ENCODE measurements around the gene EPHX1. TPM values are rescaled to one million over a fixed set of nuclear protein-coding genes. Genes with fewer than 3 reads are reported as not detected.

The EPHX1 gene
- total RNA-seq, 4 donors from 2014 or later = 30.3 to 72.8 (median 53.7) TPM

DNA sequence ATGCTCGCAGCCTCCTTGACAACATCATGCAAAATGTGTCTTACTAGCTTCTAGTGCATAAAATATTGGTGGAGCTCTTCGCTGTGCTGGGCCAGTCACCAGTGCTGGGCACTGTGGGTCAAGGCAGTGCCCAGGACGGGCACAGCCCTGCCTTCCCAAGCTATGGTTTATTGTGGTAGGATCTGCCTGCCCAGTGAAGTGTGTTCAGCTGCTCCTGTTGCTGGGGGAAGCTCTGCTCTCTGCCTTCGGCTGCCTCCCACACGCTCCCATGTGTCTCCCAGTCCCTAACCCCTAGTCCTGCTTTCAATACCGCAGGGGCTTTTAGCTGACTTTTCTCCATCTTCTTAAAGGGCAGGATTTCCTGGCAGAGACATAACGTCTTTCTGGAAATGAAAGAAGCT is 15.7 kb downstream of the EPHX1 start:
- DNase-seq (ENCODE audit: low spot score in 2 of 2) = no peak
- no peaks in the 10 kb centered on the region for H3K9me3 ChIP-seq
- H3K4me1 ChIP-seq = peaks cover 22% of the 10 kb centered on the region
- no peak overlapping the region for H3K27ac ChIP-seq
- no peak overlapping the region for H3K4me3 ChIP-seq
- peaks cover 18% of the 10 kb centered on the region for H3K36me3 ChIP-seq
- TF ChIP-seq POLR2A (IDR thresholded peaks at IDR 0.05) (no peak), POLR2AphosphoS5 (IDR thresholded peaks at IDR 0.05) (no peak), CTCF (IDR thresholded peaks at IDR 0.05) (no peak), EP300 (IDR thresholded peaks at IDR 0.05) (no peak)
- no peaks in the 10 kb centered on the region for H3K27me3 ChIP-seq
- 65% methylated on average over 7 of the region's 7 CpGs for WGBS

- H3K27ac ChIP-seq = no peak overlapping the region
- TF ChIP-seq POLR2A (IDR thresholded peaks at IDR 0.05) (no peak), CTCF (IDR thresholded peaks at IDR 0.05) (no peak), EP300 (IDR thresholded peaks at IDR 0.05) (no peak), POLR2AphosphoS5 (IDR thresholded peaks at IDR 0.05) (no peak)
- 68% methylated on average over 8 of the region's 8 CpGs for WGBS
Measured at GRCh38 chr1:225827076-225827475, 17.2 kb downstream of the EPHX1 start.

DNA sequence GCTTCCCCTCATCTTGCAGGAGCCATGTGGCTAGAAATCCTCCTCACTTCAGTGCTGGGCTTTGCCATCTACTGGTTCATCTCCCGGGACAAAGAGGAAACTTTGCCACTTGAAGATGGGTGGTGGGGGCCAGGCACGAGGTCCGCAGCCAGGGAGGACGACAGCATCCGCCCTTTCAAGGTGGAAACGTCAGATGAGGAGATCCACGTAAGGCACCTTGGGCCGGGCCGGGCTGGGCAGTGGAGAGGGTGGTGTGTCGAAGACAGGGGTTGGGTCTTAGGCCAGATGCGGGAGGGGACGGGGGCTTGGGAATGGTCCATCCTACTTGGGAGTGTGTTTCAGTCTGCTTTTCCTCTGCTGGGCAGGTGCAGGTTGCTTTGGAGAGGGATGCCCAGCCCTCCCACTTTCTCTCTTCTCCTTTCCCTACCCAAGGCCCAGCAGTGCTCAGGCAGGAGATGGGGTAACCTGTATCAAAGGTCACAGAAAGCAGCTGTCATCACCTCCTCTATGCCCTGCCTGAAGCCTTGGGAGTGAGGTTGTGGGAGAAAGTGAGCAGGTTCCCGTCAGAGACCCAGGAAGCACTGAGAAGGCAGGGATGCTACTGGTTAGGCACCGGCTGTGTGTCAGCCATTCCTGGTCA is 18.9 kb downstream of the EPHX1 start:
- Histone ChIP-seq H3K4me3 (no peak overlapping the region), H3K27ac (no peak overlapping the region), H3K36me3 (peaks cover 46% of the 10 kb centered on the region), H3K9me3 (no peaks in the 10 kb centered on the region), H3K27me3 (no peaks in the 10 kb centered on the region), H3K4me1 (peaks cover 22% of the 10 kb centered on the region)
- DNase-seq (ENCODE audit: low spot score in 2 of 2) = no peak
- TF ChIP-seq EP300 (IDR thresholded peaks at IDR 0.05) (no peak), POLR2AphosphoS5 (IDR thresholded peaks at IDR 0.05) (no peak), POLR2A (IDR thresholded peaks at IDR 0.05) (no peak), CTCF (IDR thresholded peaks at IDR 0.05) (no peak)
- WGBS = 89% methylated on average over 13 of the region's 14 CpGs

More at GRCh38 chr1:225827076-225827475, 17.2 kb downstream of the EPHX1 start:
- Histone ChIP-seq H3K27me3 (no peaks in the 10 kb centered on the region), H3K4me3 (no peak overlapping the region), H3K9me3 (no peaks in the 10 kb centered on the region), H3K4me1 (peaks cover 22% of the 10 kb centered on the region), H3K36me3 (peaks cover 33% of the 10 kb centered on the region)
- no peak for DNase-seq (ENCODE audit: low spot score in 2 of 2)

DNA sequence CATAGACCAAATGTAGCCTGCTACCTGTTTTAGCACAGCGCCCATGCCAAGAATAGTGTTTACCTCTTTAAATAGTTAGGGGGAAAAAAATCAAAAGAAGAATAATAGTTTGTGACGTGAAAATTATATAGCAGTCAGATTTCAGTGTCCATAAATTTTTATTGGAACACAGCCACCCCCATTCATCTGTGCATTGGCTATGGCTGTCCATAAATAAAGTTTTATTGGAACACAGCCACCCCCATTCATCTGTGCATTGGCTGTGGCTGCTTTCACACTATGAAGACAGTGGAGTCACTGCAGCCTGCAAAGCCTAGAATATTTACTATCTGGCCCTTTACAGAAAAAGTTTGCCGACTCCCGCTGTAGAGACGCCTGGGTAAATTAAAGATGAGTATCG is 20.9 kb downstream of the EPHX1 start:
- no peak overlapping the region for H3K27ac ChIP-seq

More for the DNA sequence above, 20.9 kb downstream of the EPHX1 start:
- Histone ChIP-seq H3K4me1 (peaks cover 14% of the 10 kb centered on the region), H3K36me3 (peaks cover 46% of the 10 kb centered on the region), H3K27me3 (no peaks in the 10 kb centered on the region), H3K4me3 (no peak overlapping the region), H3K9me3 (no peaks in the 10 kb centered on the region)
- TF ChIP-seq EP300 (IDR thresholded peaks at IDR 0.05) (no peak), CTCF (IDR thresholded peaks at IDR 0.05) (no peak), POLR2A (IDR thresholded peaks at IDR 0.05) (no peak), POLR2AphosphoS5 (IDR thresholded peaks at IDR 0.05) (no peak)
- no peak for DNase-seq (ENCODE audit: low spot score in 2 of 2)
- WGBS = 83% methylated on average over 6 of the region's 6 CpGs

All from suprapubic skin (tissue), 4 donors.